ENCODE data around the gene CUL9.

The CUL9 gene

GRCh38 chr6:43202451-43202850 lies 20.5 kb downstream of the CUL9 start:
- no peak for DNase-seq

- no peak for DNase-seq
Measured at GRCh38 chr6:43203029-43203717, 21.2 kb downstream of the CUL9 start.

- DNase-seq = no peak
Measured at GRCh38 chr6:43203718-43204095, 21.7 kb downstream of the CUL9 start.

GRCh38 chr6:43204271-43205105 lies 22.5 kb downstream of the CUL9 start:
- DNase-seq = no peak

- DNase-seq = no peak
Measured at GRCh38 chr6:43205849-43206248, 23.9 kb downstream of the CUL9 start.

- DNase-seq = no peak
Measured at GRCh38 chr6:43207286-43207685, 25.3 kb downstream of the CUL9 start.

- no peak for DNase-seq
Measured at GRCh38 chr6:43211955-43212354, 30.0 kb downstream of the CUL9 start.

- DNase-seq = no peak
Measured at GRCh38 chr6:43213431-43213830, 31.4 kb downstream of the CUL9 start.

- DNase-seq = no peak
Measured at GRCh38 chr6:43215066-43215465, 33.1 kb downstream of the CUL9 start.

GRCh38 chr6:43216200-43216599 lies 34.2 kb downstream of the CUL9 start:
- DNase-seq = no peak

GRCh38 chr6:43217351-43217750 lies 35.4 kb downstream of the CUL9 start:
- no peak for DNase-seq

GRCh38 chr6:43219119-43219518 lies 37.1 kb downstream of the CUL9 start:
- DNase-seq = no peak

GRCh38 chr6:43219814-43220213 lies 37.8 kb downstream of the CUL9 start:
- no peak for DNase-seq

GRCh38 chr6:43220439-43220951 lies 38.5 kb downstream of the CUL9 start:
- no peak for DNase-seq

- DNase-seq = no peak
Measured at GRCh38 chr6:43221046-43221972, 39.3 kb downstream of the CUL9 start.

- no peak for DNase-seq
Measured at GRCh38 chr6:43222418-43223059, 40.5 kb downstream of the CUL9 start.

GRCh38 chr6:43223175-43223574 lies 41.2 kb downstream of the CUL9 start:
- no peak for DNase-seq

GRCh38 chr6:43226192-43226851 lies 44.3 kb downstream of the CUL9 start:
- DNase-seq = no peak

GRCh38 chr6:43228951-43229802 lies 47.2 kb downstream of the CUL9 start, which contains the start of gene DNPH1:
Gene DNPH1, minus strand, starts transcription at chr6:43229481. Its CDS starts 25 bp downstream, at chr6:43229456.
- peak; percentile 83 to 86 for DNase-seq

- DNase-seq = no peak
Measured at GRCh38 chr6:43229803-43230620, 48.0 kb downstream of the CUL9 start.

All from stimulated activated CD4-positive, alpha-beta T cell treated with anti-CD3 and anti-CD28 coated beads, Interleukin-2, amount 100 ng/mL, for 24 hours (primary cell).